Amygdala (tissue), 56 donors: ENCODE results near the gene PRR36.
A peak's percentile ranks its signal among the peaks of the same experiment; 100 is the strongest.

Experiments
- DNase-seq, 56 donors: peaks; one replicate each; lab custom pipeline; 2025; lab: John Stamatoyannopoulos, UW

PRR36 gene

GRCh38 chr19:7850000-7850813 lies 24.0 kb downstream of the PRR36 start:
- DNase-seq = peak in 26 of 56 donors; percentile 11 to 59 (median 30)

- DNase-seq = no peak
Measured at GRCh38 chr19:7849631-7849999, 24.6 kb downstream of the PRR36 start.

GRCh38 chr19:7848779-7849457 lies 25.3 kb downstream of the PRR36 start:
- DNase-seq = peak in 28 of 56 donors; percentile 7 to 68 (median 42)

- no peak for DNase-seq
Measured at GRCh38 chr19:7847664-7848063, 26.5 kb downstream of the PRR36 start.

- DNase-seq = no peak
Measured at GRCh38 chr19:7846155-7846646, 28.0 kb downstream of the PRR36 start.

GRCh38 chr19:7845390-7846154 lies 28.6 kb downstream of the PRR36 start:
- DNase-seq = no peak

GRCh38 chr19:7844951-7845350 lies 29.2 kb downstream of the PRR36 start:
- no peak for DNase-seq

GRCh38 chr19:7844405-7844804 lies 29.8 kb downstream of the PRR36 start:
- no peak for DNase-seq

GRCh38 chr19:7843521-7843920 lies 30.7 kb downstream of the PRR36 start:
- no peak for DNase-seq

GRCh38 chr19:7842661-7843294 lies 31.4 kb downstream of the PRR36 start:
- no peak for DNase-seq

GRCh38 chr19:7841751-7842660 lies 32.2 kb downstream of the PRR36 start:
- no peak for DNase-seq

GRCh38 chr19:7840629-7841028 lies 33.6 kb downstream of the PRR36 start:
- DNase-seq = no peak

GRCh38 chr19:7839476-7839875 lies 34.7 kb downstream of the PRR36 start:
- DNase-seq = no peak

GRCh38 chr19:7833225-7834099 lies 40.7 kb downstream of the PRR36 start:
- DNase-seq = peak in 15 of 56 donors; percentile 4 to 64 (median 24)

- peak in 4 of 56 donors; percentile 6 to 21 (median 18) for DNase-seq
Measured at GRCh38 chr19:7832781-7833180, 41.4 kb downstream of the PRR36 start.

- peak in 5 of 56 donors; percentile 25 to 51 (median 28) for DNase-seq
Measured at GRCh38 chr19:7832009-7832408, 42.2 kb downstream of the PRR36 start.

GRCh38 chr19:7831452-7831851 lies 42.7 kb downstream of the PRR36 start:
- peak in 30 of 56 donors; percentile 12 to 60 (median 37) for DNase-seq

- DNase-seq = peak in 1 of 56 donors; percentile 14
Measured at GRCh38 chr19:7830823-7831222, 43.4 kb downstream of the PRR36 start.
